Measurements from ENCODE around the gene MOXD1. TPM values are rescaled to one million over a fixed set of nuclear protein-coding genes. Genes with fewer than 3 reads are reported as not detected.

The MOXD1 gene
- total RNA-seq, 1 experiment from 2014 or later = 1.3 TPM

- H3K9me2 ChIP-seq (ENCODE audit: insufficient read depth) = no peaks in the 10 kb centered on the region
- no peaks in the 10 kb centered on the region for H3F3A ChIP-seq (ENCODE audit: insufficient read depth, low read depth)
- H3K27me3 ChIP-seq (ENCODE audit: insufficient read depth, low read depth) = no peaks in the 10 kb centered on the region
- no peaks in the 10 kb centered on the region for H3K79me2 ChIP-seq (ENCODE audit: low read depth)
- H2AFZ ChIP-seq = no peak overlapping the region
- DNase-seq = peak in 1 of 2 experiments; percentile 28
- H3K9me3 ChIP-seq (ENCODE audit: insufficient read depth, low read depth) = no peaks in the 10 kb centered on the region
- H3K4me1 ChIP-seq (replicated peaks; ENCODE audit: insufficient read depth) = no peaks in the 10 kb centered on the region
- no peak overlapping the region for H3K4me2 ChIP-seq
- intact Hi-C loops (cut with micrococcal nuclease; ENCODE audit: unreplicated experiment) = loop anchor here (1.0 kb wide), 1 partner anchor 334 kb away; no protein-coding TSS in a partner anchor
- H4K20me1 ChIP-seq (ENCODE audit: insufficient read depth) = no peaks in the 10 kb centered on the region
- TF ChIP-seq CTCF (conservative IDR thresholded peaks at IDR 0.05) = peak; percentile 67
- no peak for TF ChIP-seq EZH2 (IDR thresholded peaks at IDR 0.05; ENCODE audit: low read depth)
- ChIA-PET CTCF (no interaction called here), POLR2A (ENCODE audit: unreplicated experiment) (no interaction called here)
- no peak overlapping the region for H3K4me3 ChIP-seq
- H3K27ac ChIP-seq = no peak overlapping the region
- H3K36me3 ChIP-seq (ENCODE audit: low read depth) = no peaks in the 10 kb centered on the region
- BruUV-seq (replicated peaks) = no TSS peak
Measured at GRCh38 chr6:132259070-132259469, 142.2 kb downstream of the MOXD1 start.

- POLR2A ChIA-PET (ENCODE audit: unreplicated experiment) = no interaction called here
- peak in 1 of 2 experiments; percentile 30 for DNase-seq
- no peaks in the 10 kb centered on the region for H3K79me2 ChIP-seq (ENCODE audit: low read depth)
- TF ChIP-seq EZH2 (IDR thresholded peaks at IDR 0.05; ENCODE audit: low read depth) = no peak
- no peak for TF ChIP-seq CTCF (conservative IDR thresholded peaks at IDR 0.05)
- no peaks in the 10 kb centered on the region for H3K27me3 ChIP-seq (ENCODE audit: insufficient read depth, low read depth)
- no TSS peak for BruUV-seq (replicated peaks)
- H3K9me3 ChIP-seq (ENCODE audit: insufficient read depth, low read depth) = no peaks in the 10 kb centered on the region
- intact Hi-C loops (cut with micrococcal nuclease; ENCODE audit: unreplicated experiment) = no loop called here
- H3F3A ChIP-seq (ENCODE audit: insufficient read depth, low read depth) = no peaks in the 10 kb centered on the region
- no peak overlapping the region for H3K4me2 ChIP-seq
- CTCF ChIA-PET = interaction anchor here (0.7 kb wide), 1 partner anchor 239 kb away, joined by 3 read pairs; no protein-coding TSS in a partner anchor
- H2AFZ ChIP-seq = 0 out of 2 replicates have a peak overlapping the region, but pooled peaks have one; percentile 28
- H4K20me1 ChIP-seq (ENCODE audit: insufficient read depth) = no peaks in the 10 kb centered on the region
- no peaks in the 10 kb centered on the region for H3K4me1 ChIP-seq (replicated peaks; ENCODE audit: insufficient read depth)
- H3K36me3 ChIP-seq (ENCODE audit: low read depth) = no peaks in the 10 kb centered on the region
- H3K9me2 ChIP-seq (ENCODE audit: insufficient read depth) = no peaks in the 10 kb centered on the region
- no peak overlapping the region for H3K27ac ChIP-seq
- no peak overlapping the region for H3K4me3 ChIP-seq
Measured at GRCh38 chr6:132257561-132257960, 143.7 kb downstream of the MOXD1 start.

- H3K4me1 ChIP-seq (replicated peaks; ENCODE audit: insufficient read depth) = no peaks in the 10 kb centered on the region
- no peak for DNase-seq
- no peaks in the 10 kb centered on the region for H3F3A ChIP-seq (ENCODE audit: insufficient read depth, low read depth)
- intact Hi-C loops (cut with micrococcal nuclease; ENCODE audit: unreplicated experiment) = no loop called here
- no peaks in the 10 kb centered on the region for H3K79me2 ChIP-seq (ENCODE audit: low read depth)
- TF ChIP-seq CTCF (conservative IDR thresholded peaks at IDR 0.05) (no peak), EZH2 (IDR thresholded peaks at IDR 0.05; ENCODE audit: low read depth) (no peak)
- POLR2A ChIA-PET (ENCODE audit: unreplicated experiment) = no interaction called here
- no peaks in the 10 kb centered on the region for H3K36me3 ChIP-seq (ENCODE audit: low read depth)
- no peaks in the 10 kb centered on the region for H3K27me3 ChIP-seq (ENCODE audit: insufficient read depth, low read depth)
- H4K20me1 ChIP-seq (ENCODE audit: insufficient read depth) = no peaks in the 10 kb centered on the region
- CTCF ChIA-PET = no interaction called here
- no peaks in the 10 kb centered on the region for H3K9me2 ChIP-seq (ENCODE audit: insufficient read depth)
- BruUV-seq (replicated peaks) = no TSS peak
- no peak overlapping the region for H2AFZ ChIP-seq
- no peaks in the 10 kb centered on the region for H3K9me3 ChIP-seq (ENCODE audit: insufficient read depth, low read depth)
- H3K4me3 ChIP-seq = no peak overlapping the region
- H3K4me2 ChIP-seq = no peak overlapping the region
- no peak overlapping the region for H3K27ac ChIP-seq
Measured at GRCh38 chr6:132256457-132256856, 144.8 kb downstream of the MOXD1 start.
